ENCODE measurements around the gene SLC35B2.

The SLC35B2 gene

DNA sequence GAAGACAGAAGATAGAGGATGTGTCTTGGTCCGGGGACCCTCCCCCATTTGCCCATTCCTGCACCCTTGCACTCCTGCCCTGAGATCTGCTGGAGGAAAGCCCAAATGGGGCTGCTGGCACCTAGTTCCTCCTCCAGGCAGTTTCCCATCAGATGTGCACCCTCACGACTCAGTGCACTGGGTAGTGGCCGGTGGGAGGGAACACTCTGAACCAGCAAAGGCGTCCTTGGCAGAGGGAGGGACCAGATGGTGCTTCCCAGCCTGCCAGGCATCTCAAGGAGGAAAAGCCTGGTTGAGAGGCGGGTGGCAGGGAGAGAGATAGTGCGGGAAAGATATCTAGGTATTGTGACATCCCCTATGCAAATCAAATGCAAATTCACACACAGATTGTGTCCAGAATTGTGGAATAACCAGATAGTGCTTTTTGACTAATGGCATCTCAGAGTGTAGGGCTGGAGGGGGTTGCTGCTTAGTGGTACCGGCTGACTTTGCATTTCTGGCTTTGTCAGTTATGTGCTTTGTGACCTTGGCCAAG, 32.5 kb upstream of the SLC35B2 start:
- no peak for DNase-seq

DNA sequence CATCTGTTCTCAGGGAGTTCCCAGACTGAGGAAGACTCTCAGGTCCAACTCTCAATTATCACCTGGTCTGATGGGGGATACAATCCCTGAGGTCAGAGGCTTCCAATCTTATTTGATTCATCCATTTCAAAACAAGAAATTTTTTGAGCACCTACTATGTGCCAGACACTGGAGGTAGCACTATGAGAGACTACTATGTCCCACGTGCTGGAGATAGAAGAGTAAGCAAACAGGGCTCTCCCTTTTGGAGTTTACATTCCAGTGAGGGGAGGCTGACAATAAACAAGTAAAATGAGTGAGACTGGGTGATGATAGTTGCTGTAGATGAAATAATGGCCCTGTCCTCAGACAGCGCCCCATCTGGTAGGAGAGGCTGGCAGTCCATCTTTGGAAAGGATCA, 29.4 kb upstream of the SLC35B2 start:
- no peak for DNase-seq

DNA sequence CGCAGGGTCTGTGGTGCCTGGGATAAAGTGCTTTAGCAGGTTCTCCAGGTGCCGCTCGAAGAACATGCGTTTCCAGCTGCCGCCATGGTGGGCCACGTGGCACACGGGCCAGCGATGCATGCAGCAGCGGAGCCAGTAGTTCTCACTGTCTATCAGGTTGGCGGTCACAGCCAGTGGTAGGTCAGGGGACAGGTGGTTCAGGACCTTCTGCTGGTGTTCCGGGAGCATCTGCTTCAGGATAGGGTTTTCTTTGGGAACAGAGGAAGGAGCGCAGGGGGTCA, 28.9 kb upstream of the SLC35B2 start:
- DNase-seq, result no peak

DNA sequence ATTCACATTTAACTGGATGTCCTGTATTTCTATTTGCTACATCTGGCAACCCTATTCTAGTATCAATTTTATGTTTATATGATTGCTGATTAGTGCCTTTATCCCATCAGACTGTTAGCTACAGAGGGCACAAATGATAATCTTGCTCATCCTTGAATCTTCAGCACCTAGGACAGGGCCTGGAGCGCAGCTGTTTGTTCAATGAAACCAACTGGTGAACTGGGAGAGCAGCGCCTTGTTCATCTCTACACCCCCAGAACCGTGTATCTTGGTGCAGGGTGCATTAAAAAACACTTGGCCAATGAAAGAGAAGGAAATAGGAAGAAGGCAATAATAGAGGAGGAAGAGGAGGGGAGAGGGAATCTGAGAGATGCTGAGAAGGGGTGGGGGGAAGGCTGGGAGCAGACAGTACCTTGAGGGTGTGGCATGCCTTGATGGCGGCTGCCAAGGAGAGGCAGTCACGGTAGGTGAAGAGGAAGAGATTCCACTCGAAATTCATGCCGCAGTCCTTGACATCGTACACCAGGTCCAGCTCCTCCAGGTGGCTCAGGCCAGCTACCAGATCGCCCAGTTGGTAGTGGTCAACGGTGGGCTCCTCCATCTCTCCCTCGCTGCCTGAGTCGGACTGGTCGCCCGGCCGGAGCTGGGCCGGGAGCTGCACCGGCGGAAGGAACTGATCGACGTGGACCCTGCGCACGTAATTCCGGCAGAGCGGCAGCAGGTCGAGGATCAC, 28.4 kb upstream of the SLC35B2 start:
- DNase-seq, result no peak

DNA sequence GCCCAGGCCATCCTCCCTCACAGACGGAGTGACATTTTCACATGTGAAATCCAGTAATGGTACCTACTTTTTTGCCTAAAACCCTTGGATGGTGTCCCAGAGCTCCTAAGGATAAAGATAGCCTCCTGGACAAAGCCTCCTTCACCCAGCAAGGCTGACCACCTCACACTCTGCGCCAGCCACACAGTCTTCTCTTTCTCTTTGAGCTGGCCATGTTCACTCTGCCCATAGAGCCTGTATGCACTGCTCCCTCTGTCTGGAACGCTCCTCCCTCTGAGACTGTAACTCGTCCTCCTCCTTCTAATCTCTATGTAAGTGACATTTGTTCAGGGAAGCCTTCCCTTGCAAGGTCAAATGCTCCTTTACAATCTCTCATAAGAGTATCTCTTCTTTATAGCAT, 27.5 kb upstream of the SLC35B2 start:
- DNase-seq, result no peak

DNA sequence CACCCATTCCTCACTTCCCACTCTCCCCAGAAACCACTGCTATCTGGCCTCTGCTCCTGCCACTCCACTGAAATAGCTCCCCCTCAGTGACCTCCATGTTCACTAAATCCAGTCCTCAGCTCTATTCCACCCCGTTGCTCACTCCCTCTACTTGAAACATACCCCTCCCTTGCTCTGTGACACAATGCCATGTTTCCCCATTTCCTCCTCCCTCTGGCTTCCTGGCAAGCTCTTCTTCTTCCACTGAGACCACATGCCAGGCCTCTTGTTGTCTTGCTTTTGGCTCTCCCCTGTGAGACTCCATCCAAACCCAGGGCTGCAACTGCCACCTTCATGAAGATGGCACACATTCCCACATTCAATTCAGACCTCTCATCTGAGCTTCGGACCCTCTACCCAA, 26.8 kb upstream of the SLC35B2 start:
- DNase-seq, result no peak

DNA sequence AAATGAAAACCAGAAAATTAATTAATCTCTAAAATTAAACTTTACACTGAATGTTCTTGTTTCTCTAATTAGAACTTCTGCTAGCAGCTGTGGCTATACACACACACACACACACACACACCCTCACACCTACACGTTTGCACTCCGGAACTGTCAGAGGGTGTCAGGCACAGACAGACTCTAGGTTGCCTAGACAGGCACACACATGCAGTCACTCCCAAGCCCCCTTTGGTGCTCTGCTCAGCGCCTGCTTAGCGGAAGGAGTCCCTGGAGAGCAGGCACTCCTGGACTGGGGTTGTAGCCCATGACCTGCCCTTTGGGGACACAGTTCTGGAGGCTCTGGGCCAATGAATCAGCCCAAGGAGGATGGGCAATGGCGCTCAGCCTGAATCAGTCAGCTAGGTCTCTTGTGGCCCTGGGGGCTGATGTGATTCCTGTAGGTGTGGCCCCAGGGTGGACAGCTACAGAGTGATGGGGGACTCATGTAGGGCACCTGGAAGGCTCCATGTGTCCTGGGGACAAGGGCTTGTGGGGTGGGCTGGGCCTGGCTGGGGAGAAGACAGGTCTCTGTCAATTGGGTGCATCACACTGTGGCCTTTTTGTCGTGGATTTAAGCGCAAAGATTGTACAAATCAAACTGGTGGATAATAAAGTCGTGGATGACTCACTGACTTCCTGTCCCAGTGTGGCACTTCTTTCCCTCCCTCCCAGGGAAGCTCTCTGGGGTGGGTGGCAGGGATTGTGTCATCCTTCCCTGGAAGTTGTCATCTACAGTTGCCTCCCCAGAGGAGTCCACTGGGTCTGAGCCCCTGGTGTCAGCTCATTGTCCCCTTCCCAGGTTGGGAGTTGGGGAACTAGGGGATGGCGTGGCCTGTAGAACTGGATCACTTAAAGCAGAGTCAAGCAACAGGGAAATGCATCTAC, 21.7 kb upstream of the SLC35B2 start:
- no peak for DNase-seq

DNA sequence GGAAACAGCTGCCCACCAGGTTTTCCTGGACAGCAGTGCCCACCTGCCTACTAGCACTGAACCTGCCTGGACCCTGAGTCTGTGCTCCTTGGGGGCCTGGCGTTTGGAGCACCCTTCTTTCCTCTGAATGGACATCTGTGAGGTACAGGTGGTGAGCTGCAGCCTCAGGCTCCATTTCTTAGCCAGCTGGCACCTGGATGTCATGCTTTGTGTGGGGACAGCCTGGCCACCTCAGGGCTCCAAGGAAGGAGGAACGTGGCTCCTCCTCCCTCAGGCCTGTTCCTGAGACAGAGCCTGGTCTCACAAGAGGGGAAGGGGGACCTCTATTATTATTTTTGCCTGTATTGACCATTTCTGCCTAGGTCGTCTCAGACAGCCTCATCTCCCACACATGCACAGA, 21.0 kb upstream of the SLC35B2 start:
- no peak for DNase-seq

DNA sequence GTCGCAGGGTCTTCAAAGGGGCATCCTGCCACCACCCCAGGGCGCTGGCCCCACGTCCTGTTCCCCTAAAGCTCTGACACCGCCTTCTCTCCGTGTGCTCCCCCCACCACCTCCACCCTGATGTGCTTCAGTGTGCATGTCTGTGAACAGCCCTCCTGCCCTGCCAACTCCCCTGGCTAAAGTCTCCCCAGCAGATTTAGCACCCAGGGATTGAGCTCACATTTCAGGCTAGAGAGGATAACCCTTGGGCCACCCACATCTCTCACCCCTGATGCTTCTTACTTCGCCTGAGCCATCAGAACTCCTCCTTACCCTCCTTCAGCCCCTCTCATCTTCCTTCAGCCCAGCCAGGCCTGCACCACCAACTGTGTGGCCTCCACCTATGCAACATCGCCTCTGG, 20.4 kb upstream of the SLC35B2 start:
- no peak for DNase-seq

DNA sequence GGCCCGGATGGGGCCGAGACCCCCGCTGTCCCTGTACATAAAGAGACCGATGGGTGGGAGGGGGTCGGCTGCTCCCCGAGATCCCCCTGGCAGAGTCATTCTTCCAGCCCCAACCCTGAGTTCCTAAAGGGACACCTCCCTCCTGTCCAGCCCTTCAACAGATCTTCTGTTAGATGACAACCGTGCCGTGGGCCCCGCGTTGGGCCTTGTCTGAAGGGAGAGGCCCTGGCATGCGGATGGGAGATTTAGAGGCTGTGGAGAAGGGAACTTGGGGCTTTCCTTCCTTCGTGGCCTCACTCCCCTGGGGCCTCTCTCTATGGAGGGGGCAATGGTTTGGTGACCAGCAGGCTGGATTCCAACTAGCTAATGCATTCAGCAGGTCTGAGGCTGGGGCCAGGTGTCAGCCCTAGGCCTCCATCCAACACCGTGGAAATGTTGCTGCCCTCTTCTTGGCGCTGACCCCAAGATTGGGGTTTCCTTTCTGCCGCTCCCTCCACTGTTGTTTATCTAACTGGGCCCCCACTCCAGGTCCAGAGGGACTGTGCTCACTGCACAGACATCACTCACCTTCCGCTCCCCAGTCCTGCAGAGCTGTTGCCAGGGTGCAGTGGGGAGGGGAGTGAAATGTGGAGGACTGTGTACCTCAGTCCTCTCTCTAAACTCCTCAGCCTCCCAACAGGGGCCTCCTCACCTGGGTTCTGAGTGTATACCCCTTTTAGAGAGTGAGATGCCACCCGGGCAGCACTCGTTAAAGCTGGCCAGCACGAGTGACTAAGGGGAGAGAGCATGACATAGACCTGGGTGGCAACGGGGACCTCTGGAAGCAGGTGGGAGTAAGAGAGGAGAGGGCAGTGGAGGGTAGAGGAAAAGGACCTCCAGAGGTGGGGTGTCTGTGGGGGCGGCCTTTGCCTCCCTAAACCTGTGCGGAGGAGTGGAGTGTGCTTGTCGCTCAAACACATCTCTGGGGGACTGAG, 19.6 kb upstream of the SLC35B2 start:
- DNase-seq, result no peak

DNA sequence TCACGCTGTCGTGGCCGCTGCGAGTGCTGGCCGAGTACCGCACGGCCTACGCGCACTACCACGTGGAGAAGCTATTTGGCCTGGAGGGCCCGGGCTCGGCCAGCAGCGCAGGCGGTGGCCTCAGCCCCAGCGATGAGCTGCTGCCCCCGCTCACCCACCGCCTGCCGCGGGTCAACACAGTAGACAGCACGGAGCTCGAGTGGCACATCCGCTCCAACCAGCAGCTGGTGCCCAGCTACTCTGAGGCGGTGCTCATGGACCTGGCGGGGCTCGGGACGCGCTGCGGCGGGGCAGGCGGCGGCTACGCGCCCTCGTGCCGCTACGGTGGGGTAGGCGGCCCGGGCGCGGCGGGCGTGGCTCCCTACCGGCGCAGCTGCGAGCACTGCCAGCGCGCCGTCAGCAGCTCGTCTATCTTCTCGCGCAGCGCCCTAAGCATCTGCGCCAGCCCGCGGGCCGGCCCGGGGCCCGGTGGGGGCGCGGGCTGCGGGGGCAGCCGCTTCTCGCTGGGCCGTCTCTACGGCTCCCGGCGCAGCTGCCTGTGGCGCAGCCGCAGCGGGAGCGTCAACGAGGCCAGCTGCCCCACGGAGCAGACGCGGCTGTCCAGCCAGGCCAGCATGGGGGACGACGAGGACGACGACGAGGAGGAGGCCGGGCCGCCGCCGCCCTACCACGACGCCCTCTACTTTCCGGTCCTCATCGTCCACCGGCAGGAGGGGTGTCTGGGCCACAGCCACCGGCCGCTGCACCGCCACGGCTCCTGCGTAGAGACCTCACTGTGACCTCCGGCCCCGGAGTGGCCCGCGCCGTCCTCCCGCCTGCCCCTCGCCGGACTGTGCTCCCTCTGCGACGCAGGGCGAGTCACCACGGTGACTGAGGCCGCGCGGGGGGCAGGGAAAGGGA, 18.7 kb upstream of the SLC35B2 start:
- DNase-seq, result peak; percentile 64

DNA sequence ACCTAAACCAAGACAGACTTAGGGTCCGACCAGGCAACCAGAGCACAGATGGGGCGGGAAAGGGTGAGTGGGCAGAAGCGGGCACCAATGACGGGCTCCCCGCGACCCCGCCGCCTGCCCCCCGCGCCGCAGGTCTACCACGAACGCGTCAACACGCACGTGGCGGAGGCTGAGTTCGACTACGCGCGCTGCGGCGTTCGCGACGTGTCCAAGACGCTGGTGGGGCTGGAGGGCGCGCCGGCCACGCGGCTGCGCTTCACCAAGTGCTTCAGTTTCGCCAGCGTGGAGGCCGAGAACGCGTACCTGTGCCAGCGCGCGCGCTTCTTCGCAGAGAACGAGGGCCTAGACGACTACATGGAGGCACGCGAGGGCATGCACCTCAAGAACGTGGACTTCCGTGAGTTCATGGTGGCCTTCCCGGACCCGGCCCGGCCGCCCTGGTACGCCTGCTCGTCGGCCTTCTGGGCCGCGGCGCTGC, 18.0 kb upstream of the SLC35B2 start:
- DNase-seq, result no peak

DNA sequence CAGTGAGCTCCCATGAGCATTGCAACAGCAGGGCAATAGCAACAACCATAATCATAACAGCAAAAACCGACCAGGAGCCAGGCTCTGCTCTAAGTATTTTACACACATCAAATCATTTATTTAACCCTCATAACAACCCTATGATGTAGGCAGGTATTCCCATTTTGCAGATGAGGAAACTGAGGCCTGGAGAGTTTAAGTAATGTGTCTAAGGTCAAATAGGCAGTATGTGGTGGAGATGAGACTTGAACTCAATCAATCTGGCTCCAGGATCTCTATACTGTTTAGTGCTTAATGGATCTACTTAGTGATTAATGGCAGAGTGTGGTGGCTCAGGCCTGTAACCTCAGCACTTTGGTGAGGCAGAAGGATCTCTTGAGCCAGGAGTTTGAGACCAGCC, 16.3 kb upstream of the SLC35B2 start:
- no peak for DNase-seq

DNA sequence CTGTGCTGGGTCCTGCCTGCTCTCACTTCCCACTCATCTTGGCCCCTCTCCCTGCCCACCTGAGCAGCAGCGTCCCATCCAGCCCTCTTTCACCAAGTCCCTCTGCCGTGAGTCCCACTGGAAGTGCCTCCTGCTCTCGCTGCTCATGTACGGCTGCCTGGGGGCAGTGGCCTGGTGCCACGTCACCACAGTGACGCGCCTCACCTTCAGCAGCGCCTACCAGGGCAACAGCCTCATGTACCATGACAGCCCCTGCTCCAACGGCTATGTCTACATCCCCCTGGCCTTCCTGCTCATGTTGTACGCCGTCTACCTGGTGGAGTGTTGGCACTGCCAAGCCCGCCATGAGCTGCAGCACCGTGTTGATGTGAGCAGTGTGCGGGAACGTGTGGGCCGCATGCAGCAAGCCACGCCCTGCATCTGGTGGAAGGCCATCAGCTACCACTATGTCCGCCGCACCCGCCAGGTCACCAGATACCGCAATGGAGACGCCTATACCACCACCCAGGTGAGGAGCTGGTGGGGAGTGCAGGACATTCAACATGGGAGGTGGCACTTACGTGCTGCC, 15.8 kb upstream of the SLC35B2 start:
- DNase-seq, result no peak

DNA sequence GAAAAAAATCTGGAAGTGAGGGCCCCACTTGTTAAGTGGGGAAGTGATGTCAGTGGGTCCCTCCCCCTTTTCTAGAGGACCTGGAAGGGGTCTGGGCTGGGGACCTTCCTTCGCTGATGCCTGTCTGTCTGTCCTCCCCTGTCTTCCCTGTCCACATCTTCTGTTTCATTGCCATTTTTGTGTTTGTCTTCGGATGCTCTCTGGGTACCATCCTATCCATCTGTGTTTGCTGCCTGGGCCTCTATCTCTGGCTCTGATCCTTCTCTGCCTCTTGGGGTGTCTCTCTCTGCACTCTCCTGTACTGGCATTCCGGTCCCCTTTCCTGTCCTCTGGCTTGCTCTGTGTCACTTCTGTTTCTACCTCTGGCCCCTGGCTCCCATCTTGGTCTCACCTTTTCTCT, 15.2 kb upstream of the SLC35B2 start:
- DNase-seq, result no peak

DNA sequence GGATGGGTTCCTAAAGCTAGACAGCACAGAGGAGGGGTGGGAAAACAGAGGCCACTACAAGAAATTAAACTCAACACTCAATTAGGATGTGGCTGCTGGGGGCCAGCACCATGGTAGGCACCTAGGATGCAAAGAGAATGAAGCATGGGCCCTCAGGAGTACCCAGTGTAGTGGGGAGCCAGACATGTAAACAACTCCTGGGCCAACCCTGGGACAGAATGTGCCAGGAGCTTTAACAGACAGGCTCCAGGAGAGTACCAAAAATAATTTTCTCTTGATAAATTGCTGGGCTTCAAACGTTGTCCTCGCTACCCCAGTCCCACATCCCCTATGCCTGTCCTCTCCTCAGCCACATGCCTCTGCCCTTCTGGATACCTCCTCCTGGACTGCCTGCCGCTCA, 14.6 kb upstream of the SLC35B2 start:
- no peak for DNase-seq

DNA sequence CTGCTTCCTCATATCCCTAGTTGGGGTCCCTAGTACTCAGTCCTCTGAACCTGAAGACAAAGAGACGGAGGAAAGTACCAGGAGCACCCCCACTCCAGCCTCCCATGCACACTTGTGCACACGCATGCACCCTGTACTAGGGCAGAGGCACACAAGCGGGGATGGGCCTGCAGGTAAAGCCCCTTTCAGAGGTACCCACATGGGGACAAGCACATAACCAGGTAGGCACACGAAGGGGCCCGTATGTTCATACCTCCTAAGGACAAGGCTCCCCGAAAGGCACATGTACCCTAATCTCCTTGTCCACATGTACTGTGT, 14.0 kb upstream of the SLC35B2 start:
- DNase-seq, result no peak

DNA sequence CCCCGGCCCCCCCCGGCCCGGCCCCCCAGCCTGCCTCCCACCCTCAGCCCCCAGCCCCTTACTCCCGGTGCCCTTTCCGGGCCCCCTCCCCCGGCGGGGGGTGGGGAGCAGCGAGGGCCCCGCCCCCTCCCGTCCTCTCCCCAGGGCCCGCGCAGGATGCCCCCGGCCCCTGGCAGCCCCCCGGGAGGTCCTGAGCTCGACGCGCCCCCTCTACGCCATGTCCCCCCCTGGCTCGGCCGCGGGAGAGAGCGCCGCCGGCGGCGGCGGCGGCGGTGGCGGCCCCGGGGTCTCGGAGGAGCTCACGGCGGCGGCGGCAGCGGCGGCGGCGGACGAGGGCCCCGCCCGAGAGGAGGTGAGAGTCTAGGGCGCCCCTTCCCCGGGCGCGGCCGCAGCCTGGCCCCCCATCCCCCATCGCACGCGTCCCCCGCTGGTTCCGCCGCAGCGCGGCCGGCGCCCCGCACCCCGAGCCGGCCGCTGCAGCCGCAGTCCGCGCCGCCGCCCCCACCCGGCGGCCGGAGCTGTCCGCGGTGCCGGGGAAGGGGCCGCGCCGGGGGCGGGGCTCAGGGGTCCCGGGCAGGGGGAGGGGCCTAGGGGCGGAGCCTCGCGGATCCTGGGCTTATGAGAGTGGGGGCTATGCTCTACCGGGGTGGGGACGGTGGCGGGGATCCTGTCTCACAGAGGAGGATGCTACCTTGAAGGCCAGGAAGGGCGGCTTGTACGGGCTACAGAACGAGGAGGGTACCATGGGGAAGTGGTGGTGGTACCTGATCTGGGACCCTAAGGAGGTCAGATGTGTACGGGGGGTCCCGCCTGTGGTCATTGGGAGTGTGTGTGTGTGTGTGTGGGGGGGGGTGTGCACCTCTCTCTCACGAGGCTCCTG, 13.4 kb upstream of the SLC35B2 start:
- DNase-seq, result no peak

DNA sequence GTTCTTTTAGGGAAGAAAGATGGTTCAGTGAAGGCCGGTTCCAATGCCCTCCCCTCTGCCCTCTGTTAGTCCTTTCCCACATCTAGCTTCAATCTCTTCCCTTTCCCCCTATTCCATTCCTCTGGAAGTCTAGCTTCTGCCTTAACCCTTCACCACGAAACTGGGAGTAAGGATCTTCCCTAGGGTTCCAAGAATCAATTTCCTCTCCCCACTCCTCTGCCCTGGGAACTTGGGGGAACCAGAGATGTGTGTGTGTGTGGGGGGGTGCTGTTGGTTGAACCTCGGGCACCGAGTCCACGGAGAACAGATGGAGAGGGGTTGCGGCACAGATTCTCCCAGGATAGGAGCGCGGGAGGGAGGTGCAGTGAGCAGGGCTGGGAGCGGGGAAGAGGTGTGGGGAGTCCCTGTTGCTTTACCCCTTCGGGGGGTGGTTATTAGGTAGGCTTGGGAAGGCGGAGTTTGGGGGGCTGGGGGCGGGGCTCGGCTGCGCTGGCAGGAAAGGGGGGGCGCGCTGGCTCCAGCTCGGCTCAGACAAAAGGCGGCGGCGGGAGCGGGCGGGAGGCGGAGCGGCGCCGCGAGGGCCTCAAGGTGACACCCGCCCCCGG, 12.7 kb upstream of the SLC35B2 start, which contains the start of gene TMEM151B:
TMEM151B (plus strand) TSS at position 530 of the 605 bp plus-strand sequence. CDS start 293 bp downstream, outside the sequence.
- no peak for DNase-seq
